HCT116 (cell line): ENCODE measurements around the gene PREPL. TPM values are rescaled to one million over a fixed set of nuclear protein-coding genes. Genes with fewer than 3 reads are reported as not detected.

Experiments used
- ATAC-seq: fragments of 200-7000 bp; cut with Tn5 transposase; 2 replicates; pipeline ENCODE4 v1.9.1; 2020; ENCODE audit warnings: mild to moderate bottlenecking, moderate library complexity
- BruUV-seq: library from RNA; stranded (reverse); fragments of 400-500 nt; replicated peaks from 2 replicates; lab custom pipeline; 2021; lab: Mats Ljungman, UMichigan
- CTCF ChIA-PET: fragments of 300-600 bp; sonication (Branson Sonifier 250); formaldehyde crosslinking; loops from one replicate; lab custom pipeline; 2021; ENCODE audit warnings: antibody characterized with exemption; lab: Charles Lee
- POLR2A ChIA-PET: fragments of 300-600, 350-600 bp; sonication (Branson Sonifier 250); formaldehyde crosslinking; loops from one replicate; lab custom pipeline; 2021; ENCODE audit warnings: antibody characterized with exemption; lab: Charles Lee
- RAD21 ChIA-PET, 2 experiments: fragments of 300-600 bp; sonication (Branson Sonifier 250); formaldehyde crosslinking; loops; one replicate each; lab custom pipeline; 2023; ENCODE audit warnings: low total read pairs in 2 of 2; ENCODE audit not compliant: uncharacterized antibody in 2 of 2, unreplicated experiment in 2 of 2, low non-redundant PET in 1 of 2; lab: Charles Lee
- DNase-seq: peaks from one replicate; pipeline ENCODE4 v3.0.0-alpha.2; 2010; ENCODE audit warnings: low read depth, low spot score
- H2AFZ ChIP-seq: fragments of 200-600 bp; shearing (Covaris generic), sonication (generic); 2 replicates; pipeline ENCODE4 v1.6.1; 2017; ENCODE audit warnings: low read depth, mixed run types, mixed read lengths, antibody characterized with exemption, low read length; ENCODE audit not compliant: poor library complexity, severe bottlenecking
- H3K27ac ChIP-seq: 2 replicates; pipeline ENCODE4 v1.5.1; 2012; ENCODE audit warnings: low read depth, low read length
- H3K27me3 ChIP-seq: fragments of 200-600 bp; sonication (generic); 2 replicates; pipeline ENCODE4 v1.6.1; 2016; ENCODE audit warnings: mixed run types, low read length, mixed read lengths; ENCODE audit not compliant: insufficient read depth
- H3K36me3 ChIP-seq, 2 experiments: fragments of 200-500 bp in 1 of 2; fragments of 200-600 bp in 1 of 2; sonication (Bioruptor generic) in 1 of 2; sonication (generic) in 1 of 2; 2 replicates each; pipeline versions ENCODE4 v1.5.1 to v1.6.1; 2014 to 2016; ENCODE audit warnings: low read length in 2 of 2, inconsistent platforms in 1 of 2, mixed read lengths in 1 of 2, mixed run types in 1 of 2; ENCODE audit not compliant: insufficient read depth in 2 of 2, control insufficient read depth in 1 of 2
- H3K4me1 ChIP-seq, 2 experiments: fragments of 200-600 bp in 1 of 2; sonication (generic) in 1 of 2; 2 replicates each; pipeline versions ENCODE4 v1.5.1 to v1.6.1; 2012 to 2017; ENCODE audit warnings: low read length in 2 of 2, inconsistent platforms in 1 of 2, mild to moderate bottlenecking in 1 of 2, mixed read lengths in 1 of 2, mixed run types in 1 of 2, moderate library complexity in 1 of 2; ENCODE audit not compliant: insufficient read depth in 2 of 2, control insufficient read depth in 1 of 2
- H3K4me2 ChIP-seq: fragments of 200-600 bp; sonication (generic); 2 replicates; pipeline ENCODE4 v1.6.1; 2017; ENCODE audit warnings: mixed run types, low read length, mixed read lengths
- H3K4me3 ChIP-seq, 2 experiments: fragments of 200-600 bp in 1 of 2; sonication (generic) in 1 of 2; replicated peaks in 1 of 2; 2 replicates each; pipeline ENCODE4 v1.5.1; 2011 to 2016; ENCODE audit warnings: low read length in 2 of 2, control low read depth in 1 of 2, low read depth in 1 of 2, mild to moderate bottlenecking in 1 of 2, mixed read lengths in 1 of 2, mixed run types in 1 of 2
- H3K79me2 ChIP-seq: fragments of 200-600 bp; sonication (generic); 2 replicates; pipeline ENCODE4 v1.6.1; 2017; ENCODE audit warnings: mild to moderate bottlenecking, mixed run types, low read length, moderate library complexity, mixed read lengths; ENCODE audit not compliant: insufficient read depth
- H3K9ac ChIP-seq: fragments of 200-600 bp; sonication (generic); 2 replicates; pipeline ENCODE4 v1.6.1; 2016; ENCODE audit warnings: low read length, mixed read lengths
- H3K9me2 ChIP-seq: fragments of 200-600 bp; sonication (generic), shearing (Covaris generic); 2 replicates; pipeline ENCODE4 v1.6.1; 2017; ENCODE audit warnings: mixed run types, mild to moderate bottlenecking, moderate library complexity; ENCODE audit not compliant: insufficient read depth
- H3K9me3 ChIP-seq, 2 experiments: fragments of 200-500 bp in 1 of 2; fragments of 200-600 bp in 1 of 2; sonication (Bioruptor generic) in 1 of 2; sonication (generic) in 1 of 2; 2 replicates each; pipeline ENCODE4 v1.6.1; 2014 to 2017; ENCODE audit warnings: low read length in 2 of 2, mixed read lengths in 2 of 2, inconsistent platforms in 1 of 2, low read depth in 1 of 2, mild to moderate bottlenecking in 1 of 2, mixed run types in 1 of 2, moderate library complexity in 1 of 2; ENCODE audit not compliant: control insufficient read depth in 1 of 2, insufficient read depth in 1 of 2
- H4K20me1 ChIP-seq: fragments of 200-600 bp; sonication (generic), shearing (Covaris generic); 2 replicates; pipeline ENCODE4 v1.6.1; 2017; ENCODE audit warnings: mixed run types, mild to moderate bottlenecking, moderate library complexity; ENCODE audit not compliant: insufficient read depth
- ATF3 ChIP-seq: IDR thresholded peaks from 2 replicates; pipeline ENCODE4 v1.6.1; 2012
- CBX3 ChIP-seq: IDR thresholded peaks from 2 replicates; pipeline ENCODE4 v1.6.1; 2012; ENCODE audit warnings: low read depth
- CTCF ChIP-seq, 3 experiments: fragments of 200-600 bp in 1 of 3; sonication (generic) in 1 of 3; IDR thresholded peaks in 2 of 3; conservative IDR thresholded peaks in 1 of 3; 2 replicates each; pipeline ENCODE4 v1.5.1; 2012 to 2017; ENCODE audit warnings: low read depth in 2 of 3, low read length in 2 of 3, antibody characterized with exemption in 1 of 3, borderline replicate concordance in 1 of 3, control low read depth in 1 of 3, mild to moderate bottlenecking in 1 of 3, mixed read lengths in 1 of 3, mixed run types in 1 of 3, moderate library complexity in 1 of 3; ENCODE audit not compliant: insufficient read depth in 1 of 3
- ELF1 ChIP-seq: IDR thresholded peaks from 2 replicates; pipeline ENCODE4 v1.6.1; 2012; ENCODE audit warnings: low read depth, borderline replicate concordance
- EZH2 ChIP-seq: fragments of 200-600 bp; sonication (generic); IDR thresholded peaks from 2 replicates; pipeline ENCODE4 v1.6.1; 2017; ENCODE audit warnings: antibody characterized with exemption, mixed run types
- EZH2phosphoT487 ChIP-seq: fragments of 200-600 bp; IDR thresholded peaks from 2 replicates; pipeline ENCODE4 v1.6.1; 2018; ENCODE audit warnings: antibody characterized with exemption, borderline replicate concordance
- JUND ChIP-seq: IDR thresholded peaks from 2 replicates; pipeline ENCODE4 v1.6.1; 2012
- POLR2A ChIP-seq: IDR thresholded peaks from 2 replicates; pipeline ENCODE4 v1.7.0; 2011; ENCODE audit warnings: borderline replicate concordance; ENCODE audit not compliant: insufficient read depth, insufficient read length; ENCODE audit errors: extremely low read depth
- POLR2AphosphoS5 ChIP-seq: IDR thresholded peaks from 2 replicates; pipeline ENCODE4 v1.6.1; 2011; ENCODE audit warnings: mild to moderate bottlenecking, low read depth, low read length, moderate library complexity
- RAD21 ChIP-seq: IDR thresholded peaks from 2 replicates; pipeline ENCODE4 v1.6.1; 2012; ENCODE audit warnings: low read depth, mild to moderate bottlenecking
- TCF7L2 ChIP-seq: IDR thresholded peaks from 2 replicates; pipeline ENCODE4 v1.7.0; 2011; ENCODE audit warnings: borderline replicate concordance, inconsistent platforms; ENCODE audit not compliant: insufficient read depth, insufficient read length; ENCODE audit errors: extremely low read depth
- YY1 ChIP-seq: IDR thresholded peaks from 2 replicates; pipeline ENCODE4 v1.6.1; 2011; ENCODE audit warnings: low read length, low read depth, moderate library complexity, mild to moderate bottlenecking; ENCODE audit not compliant: insufficient replicate concordance; ENCODE audit errors: extremely low read depth
- ZFX ChIP-seq: fragments of 450-650 bp; IDR thresholded peaks from 2 replicates; pipeline ENCODE4 v1.6.1; 2017
- intact Hi-C: fragments of 100-400 bp; cut with micrococcal nuclease; formaldehyde crosslinking; loops from 2 replicates; pipeline ENCODE4 v1.10.0; 2022
- total RNA-seq: library from RNA; stranded (reverse); gene quantifications from one replicate; pipeline ENCODE4 v1.2.1, GENCODE V29; 2021; ENCODE audit not compliant: unreplicated experiment

Gene PREPL
- total RNA-seq, 1 experiment from 2014 or later, result 31.1 TPM

GRCh38 chr2:44377486-44377885 lies 16.2 kb upstream of the PREPL start:
- Histone ChIP-seq H3K27ac (no peak overlapping the region), H3K79me2 (no peaks in the 10 kb centered on the region), H3K27me3 (no peaks in the 10 kb centered on the region), H3K9me3 (no peaks in the 10 kb centered on the region), H3K4me1 (no peaks in the 10 kb centered on the region), H4K20me1 (no peaks in the 10 kb centered on the region), H3K4me2 (no peak overlapping the region), H3K9me2 (no peaks in the 10 kb centered on the region), H2AFZ (no peak overlapping the region), H3K9ac (no peak overlapping the region), H3K36me3 (no peaks in the 10 kb centered on the region), H3K4me3 (no peak overlapping the region)
- intact Hi-C loops, result no loop called here
- DNase-seq (no peak), ATAC-seq (no peak)
- TF ChIP-seq CBX3 (no peak), ATF3 (no peak), RAD21 (no peak), CTCF (IDR thresholded peaks at IDR 0.05 in 2 of 3, conservative IDR thresholded peaks at IDR 0.05 in 1 of 3; ENCODE audit: borderline replicate concordance in 1 of 3, insufficient read depth in 1 of 3, low read depth in 2 of 3, low read length in 2 of 3) (no peak), POLR2AphosphoS5 (no peak), ZFX (no peak), JUND (no peak), TCF7L2 (no peak), EZH2phosphoT487 (no peak), ELF1 (no peak), YY1 (no peak), POLR2A (no peak), EZH2 (no peak)
- BruUV-seq, result no TSS peak
- ChIA-PET CTCF (interaction anchor here (1.3 to 2.6 kb wide), 2 partner anchors 15 to 800 kb away, joined by 3 to 11 read pairs; no protein-coding TSS in a partner anchor), RAD21 (no interaction called here), POLR2A (interaction anchor here (1.4 kb wide), 1 partner anchor 16 kb away, joined by 3 read pairs; the partner anchor contains the start of genes CAMKMT and PREPL)
